Measurements from ENCODE around the gene FLVCR2.
"Not testable (repeated sequence)": the region's sequence is repeated elsewhere in the genome, so short reads cannot be mapped to it uniquely, and the experiment has no call there.

Gene FLVCR2

DNA sequence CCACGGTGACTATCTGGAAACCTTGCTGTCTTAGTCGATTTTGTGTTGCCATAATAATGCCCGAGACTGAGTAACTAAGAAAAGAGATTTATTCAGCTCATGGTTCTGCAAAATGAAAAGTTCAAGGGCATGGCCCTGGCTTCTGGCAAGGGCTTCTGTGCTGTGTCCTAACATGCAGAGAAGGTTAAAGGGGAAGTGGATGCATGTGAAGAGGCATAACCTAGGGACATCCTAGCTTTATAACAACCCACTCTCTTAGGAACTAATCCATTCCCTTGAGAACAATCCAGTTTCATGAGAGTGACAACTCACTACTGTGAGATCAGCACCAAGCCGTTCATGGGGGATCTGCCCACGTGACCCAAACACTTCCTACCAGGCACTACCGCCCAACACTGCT is 11.5 kb downstream of the FLVCR2 start:
- TF ChIP-seq, protein P1, sequence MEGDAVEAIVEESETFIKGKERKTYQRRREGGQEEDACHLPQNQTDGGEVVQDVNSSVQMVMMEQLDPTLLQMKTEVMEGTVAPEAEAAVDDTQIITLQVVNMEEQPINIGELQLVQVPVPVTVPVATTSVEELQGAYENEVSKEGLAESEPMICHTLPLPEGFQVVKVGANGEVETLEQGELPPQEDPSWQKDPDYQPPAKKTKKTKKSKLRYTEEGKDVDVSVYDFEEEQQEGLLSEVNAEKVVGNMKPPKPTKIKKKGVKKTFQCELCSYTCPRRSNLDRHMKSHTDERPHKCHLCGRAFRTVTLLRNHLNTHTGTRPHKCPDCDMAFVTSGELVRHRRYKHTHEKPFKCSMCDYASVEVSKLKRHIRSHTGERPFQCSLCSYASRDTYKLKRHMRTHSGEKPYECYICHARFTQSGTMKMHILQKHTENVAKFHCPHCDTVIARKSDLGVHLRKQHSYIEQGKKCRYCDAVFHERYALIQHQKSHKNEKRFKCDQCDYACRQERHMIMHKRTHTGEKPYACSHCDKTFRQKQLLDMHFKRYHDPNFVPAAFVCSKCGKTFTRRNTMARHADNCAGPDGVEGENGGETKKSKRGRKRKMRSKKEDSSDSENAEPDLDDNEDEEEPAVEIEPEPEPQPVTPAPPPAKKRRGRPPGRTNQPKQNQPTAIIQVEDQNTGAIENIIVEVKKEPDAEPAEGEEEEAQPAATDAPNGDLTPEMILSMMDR (IDR thresholded peaks at IDR 0.05; ENCODE audit: insufficient read depth, low read depth, low read length, missing control alignments), result no peak
- H3K4me3 ChIP-seq (ENCODE audit: low read depth, low read length), result no peak overlapping the region
- no peak for DNase-seq (ENCODE audit: low read depth)

DNA sequence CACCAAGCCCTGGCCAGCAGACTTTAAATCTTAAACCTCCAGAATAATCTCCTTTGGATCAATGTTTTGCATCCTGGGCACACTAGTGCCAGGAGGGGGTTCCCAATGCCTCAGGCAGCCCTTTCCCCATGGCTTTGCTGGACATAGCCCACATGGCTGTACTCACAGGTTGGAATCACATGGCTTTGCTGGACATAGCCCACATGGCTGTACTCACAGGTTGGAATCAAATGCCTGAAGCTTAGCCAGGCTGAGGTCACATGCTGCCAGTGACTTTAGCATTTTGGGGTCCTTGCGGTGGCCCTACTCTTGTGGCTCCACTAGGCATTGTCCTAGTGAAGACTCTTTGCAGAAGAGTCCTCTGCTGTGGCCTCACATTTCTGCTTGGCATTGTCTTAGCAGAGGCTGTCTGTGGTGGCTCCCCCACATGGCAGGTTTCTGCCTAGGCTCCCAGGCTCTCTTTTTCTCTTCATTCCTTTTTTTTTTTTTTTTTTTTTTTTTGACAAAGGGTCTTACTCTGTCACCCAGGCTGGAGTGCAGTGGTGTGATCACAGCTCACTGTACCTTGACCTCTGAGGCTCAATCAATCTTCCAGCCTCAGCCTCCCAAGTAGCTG is 13.0 kb downstream of the FLVCR2 start:
- no peak overlapping the region for H3K4me3 ChIP-seq (ENCODE audit: low read depth, low read length)
- DNase-seq (ENCODE audit: low read depth), result no peak
- TF ChIP-seq, protein P1 (IDR thresholded peaks at IDR 0.05; ENCODE audit: insufficient read depth, low read depth, low read length, missing control alignments), result no peak

- no peak for DNase-seq (ENCODE audit: low read depth)
- TF ChIP-seq, protein P1 (IDR thresholded peaks at IDR 0.05; ENCODE audit: insufficient read depth, low read depth, low read length, missing control alignments), result no peak
- no peak overlapping the region for H3K4me3 ChIP-seq (ENCODE audit: low read depth, low read length)
Observed at GRCh38 chr14:75591987-75592575, 13.7 kb downstream of the FLVCR2 start.

GRCh38 chr14:75595226-75595625 is 16.8 kb downstream of the FLVCR2 start:
- TF ChIP-seq, protein P1 (IDR thresholded peaks at IDR 0.05; ENCODE audit: insufficient read depth, low read depth, low read length, missing control alignments), result no peak
- H3K4me3 ChIP-seq (ENCODE audit: low read depth, low read length), result no peak overlapping the region
- no peak for DNase-seq (ENCODE audit: low read depth)

DNA sequence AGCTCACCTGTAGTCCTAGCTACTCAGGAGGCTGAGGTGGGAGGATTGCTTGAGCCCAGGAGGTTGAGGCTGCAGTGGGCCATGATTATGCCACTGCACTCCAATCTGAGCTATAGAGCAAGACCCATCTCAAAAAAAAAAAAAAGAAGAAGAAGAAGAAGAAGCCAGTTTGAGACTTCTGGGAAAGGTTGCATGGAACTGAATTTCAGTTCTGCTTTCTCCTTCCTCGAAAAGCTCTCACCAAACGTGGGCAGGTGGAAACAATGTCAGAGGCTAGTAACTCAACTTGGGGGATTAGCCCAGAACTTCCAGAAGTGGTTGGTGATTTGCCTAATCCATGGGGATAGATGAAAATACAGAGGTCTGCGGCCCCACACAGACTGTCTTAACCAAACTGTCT is 18.7 kb downstream of the FLVCR2 start:
- no peak overlapping the region for H3K4me3 ChIP-seq (ENCODE audit: low read depth, low read length)
- TF ChIP-seq, protein P1 (IDR thresholded peaks at IDR 0.05; ENCODE audit: insufficient read depth, low read depth, low read length, missing control alignments), result no peak
- no peak for DNase-seq (ENCODE audit: low read depth)

GRCh38 chr14:75600100-75600499 is 21.7 kb downstream of the FLVCR2 start:
- DNase-seq (ENCODE audit: low read depth); H3K4me3 ChIP-seq (ENCODE audit: low read depth, low read length): not testable (repeated sequence)

GRCh38 chr14:75601061-75601460 is 22.6 kb downstream of the FLVCR2 start:
- not testable (repeated sequence) for DNase-seq (ENCODE audit: low read depth); H3K4me3 ChIP-seq (ENCODE audit: low read depth, low read length)

GRCh38 chr14:75602503-75602902 is 24.1 kb downstream of the FLVCR2 start:
- no peak overlapping the region for H3K4me3 ChIP-seq (ENCODE audit: low read depth, low read length)
- no peak for DNase-seq (ENCODE audit: low read depth)
- TF ChIP-seq, protein P1 (IDR thresholded peaks at IDR 0.05; ENCODE audit: insufficient read depth, low read depth, low read length, missing control alignments), result no peak

All from GM12865 (cell line).